G401 (cell line): Measurements from ENCODE around the gene SVEP1. TPM values are rescaled to one million over a fixed set of nuclear protein-coding genes. Genes with fewer than 3 reads are reported as not detected.

ENCODE experiments used
- total RNA-seq: library from RNA; depleted of rRNA; stranded (reverse); fragments of >200 nt; shearing (Covaris generic); gene quantifications from 2 replicates; pipeline ENCODE4 v1.2.3, GENCODE V29; 2014; rRNA removed

Gene SVEP1
- total RNA-seq, 1 experiment from 2014 or later: not detected

Other genes with a start within 250 kb of the SVEP1 start
- not detected in 2 replicates for gene TXNDC8, start 241.9 kb downstream of the SVEP1 start, total RNA-seq
- not detected in 2 replicates for gene MUSK, start 89.0 kb upstream of the SVEP1 start, total RNA-seq